ENCODE results near the gene ADAMTS2.
"Not testable (repeated sequence)": the region's sequence is repeated elsewhere in the genome, so short reads cannot be mapped to it uniquely, and the experiment has no call there.

The ADAMTS2 gene

GRCh38 chr5:179294131-179294780 is 51.0 kb downstream of the ADAMTS2 start:
- DNase-seq = no peak

DNA sequence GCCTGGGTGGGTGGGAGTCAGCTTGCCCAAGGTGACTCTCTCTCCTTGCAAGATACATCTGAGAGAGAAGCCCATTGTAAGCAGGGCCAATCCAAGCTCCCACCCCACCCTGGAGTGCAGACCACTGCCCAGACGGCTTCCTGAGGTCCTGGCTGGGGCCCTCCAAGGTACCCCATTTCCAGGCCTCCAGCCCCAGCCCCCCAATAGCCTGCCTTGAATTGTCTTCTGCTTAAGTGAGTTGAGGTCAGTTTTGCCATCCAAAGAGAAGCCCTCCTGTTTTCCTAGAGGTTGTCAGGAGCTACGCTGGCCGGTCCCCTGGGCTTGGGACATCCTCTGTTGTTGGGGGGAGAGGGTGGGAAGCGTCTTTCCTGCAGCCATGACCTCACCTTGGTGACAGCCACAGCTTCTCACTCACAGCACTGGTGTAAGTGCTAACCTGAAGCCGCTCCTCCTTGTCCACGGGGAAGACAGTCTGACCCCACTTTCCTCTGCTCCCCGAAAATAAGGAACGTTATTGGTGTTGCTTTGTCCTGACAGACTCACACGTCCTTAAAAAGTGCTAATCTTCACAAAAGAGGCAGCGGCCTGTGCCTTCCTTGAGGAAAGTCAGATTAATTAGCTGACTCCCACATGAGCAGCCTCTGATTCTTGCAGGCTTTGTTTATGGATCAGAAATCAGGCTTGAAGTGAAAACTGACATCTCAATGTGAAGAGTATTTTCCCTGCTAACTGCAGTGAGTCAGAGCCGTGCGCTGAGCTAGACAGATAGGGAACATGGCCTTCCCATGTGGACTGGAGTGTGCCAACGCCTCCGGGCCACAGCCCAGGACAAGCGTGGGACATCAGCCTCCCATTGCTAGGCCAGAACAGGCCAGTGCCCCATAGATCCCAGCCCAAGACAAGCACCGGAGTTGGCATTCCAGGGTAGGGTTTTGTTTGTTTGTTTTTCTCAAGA is 52.3 kb downstream of the ADAMTS2 start:
- DNase-seq = no peak

- no peak for DNase-seq
These were observed 53.1 kb downstream of the ADAMTS2 start for GRCh38 chr5:179292202-179292601.

GRCh38 chr5:179290681-179291540 is 54.4 kb downstream of the ADAMTS2 start:
- no peak for DNase-seq

DNA sequence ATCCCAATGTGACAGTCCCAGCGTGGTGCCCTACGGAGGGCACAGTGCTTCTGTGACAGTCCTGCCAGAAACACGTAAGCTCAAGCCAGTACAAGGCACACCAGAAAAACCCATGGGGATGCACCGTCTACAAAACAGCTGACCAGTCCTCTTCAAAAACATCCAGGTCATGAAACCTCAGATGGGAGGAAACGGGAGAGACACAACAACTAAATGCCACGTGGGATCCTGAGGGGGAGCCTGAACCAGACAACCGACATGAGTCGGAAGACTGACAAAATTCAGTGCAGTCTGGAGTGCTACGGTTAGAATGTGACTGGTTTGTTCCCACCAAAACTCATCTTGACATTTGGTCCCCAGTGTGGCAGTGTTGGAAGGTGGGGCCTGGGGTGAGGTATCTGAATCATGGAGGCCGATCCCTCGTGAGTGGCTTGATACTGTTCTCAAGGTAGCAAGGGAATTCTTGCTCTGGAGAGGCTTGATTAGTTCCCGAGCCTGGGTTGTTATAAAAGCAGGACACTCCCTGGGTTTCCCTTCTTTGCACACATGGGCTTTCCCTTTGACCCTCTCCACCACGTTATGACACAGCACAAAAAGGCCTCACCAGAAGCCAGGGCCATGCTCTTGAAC is 55.4 kb downstream of the ADAMTS2 start:
- DNase-seq = no peak

- DNase-seq = no peak
These were observed 56.5 kb downstream of the ADAMTS2 start for GRCh38 chr5:179288809-179289185.

GRCh38 chr5:179288101-179288808 is 57.0 kb downstream of the ADAMTS2 start:
- no peak for DNase-seq

DNA sequence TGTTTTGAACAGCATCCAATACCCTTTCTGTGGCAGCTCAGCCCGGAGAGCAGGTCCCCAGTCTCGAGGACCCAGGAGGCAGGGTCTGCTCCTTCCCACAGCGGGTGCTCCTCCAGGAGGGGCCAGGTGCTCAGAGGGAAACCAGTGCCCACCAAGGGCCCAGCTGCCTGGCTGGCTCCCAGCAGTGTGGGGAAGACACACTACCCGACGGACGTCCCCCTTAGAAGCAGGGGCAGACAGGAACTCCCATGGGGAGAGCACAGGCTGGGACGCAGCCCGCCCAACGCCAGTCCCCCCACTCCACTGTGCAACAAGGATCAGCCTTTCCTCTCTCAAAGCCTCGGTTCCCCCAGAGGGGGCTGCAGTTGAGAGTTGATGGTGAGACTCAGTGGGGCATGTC is 57.6 kb downstream of the ADAMTS2 start:
- DNase-seq = no peak

DNA sequence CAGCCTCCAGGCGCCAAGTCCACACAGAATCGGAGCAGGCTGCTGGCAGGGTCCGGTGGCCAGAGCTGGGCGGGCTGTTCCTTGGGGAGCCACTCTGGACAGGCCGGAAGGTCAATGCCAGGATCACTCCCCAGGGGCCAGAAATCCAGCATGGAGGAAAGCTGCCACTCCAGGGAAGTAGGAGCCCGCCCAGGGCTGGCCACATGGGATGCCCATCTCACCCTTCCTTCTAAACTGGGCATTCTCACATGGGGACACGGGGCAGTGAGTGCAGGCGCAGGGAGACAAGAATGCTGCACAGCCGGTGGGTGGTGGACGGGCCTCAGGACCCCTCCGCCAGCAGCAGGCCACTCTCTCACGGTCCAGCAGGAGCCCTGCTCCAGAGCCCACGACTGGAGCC is 58.2 kb downstream of the ADAMTS2 start:
- DNase-seq = no peak

DNA sequence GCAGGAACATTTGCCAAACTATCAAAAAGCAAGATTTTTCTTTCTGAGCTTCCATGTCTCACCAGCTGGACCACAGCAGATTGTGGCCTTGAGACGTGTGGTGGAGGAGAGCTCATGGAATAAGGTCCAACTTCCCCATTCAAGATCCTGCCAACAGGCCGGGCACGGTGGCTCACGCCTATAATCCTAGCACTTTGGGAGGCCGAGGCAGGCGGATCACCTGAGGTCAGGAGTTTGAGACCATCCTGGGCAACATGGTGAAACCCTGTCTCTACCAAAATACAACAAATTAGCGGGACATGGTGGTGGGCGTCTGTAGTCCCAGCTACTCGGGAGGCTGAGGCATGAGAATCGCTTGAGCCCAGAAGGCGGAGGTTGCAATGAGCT is 59.5 kb downstream of the ADAMTS2 start:
- DNase-seq = not testable (repeated sequence)

GRCh38 chr5:179284751-179285631 is 60.3 kb downstream of the ADAMTS2 start:
- DNase-seq = no peak

DNA sequence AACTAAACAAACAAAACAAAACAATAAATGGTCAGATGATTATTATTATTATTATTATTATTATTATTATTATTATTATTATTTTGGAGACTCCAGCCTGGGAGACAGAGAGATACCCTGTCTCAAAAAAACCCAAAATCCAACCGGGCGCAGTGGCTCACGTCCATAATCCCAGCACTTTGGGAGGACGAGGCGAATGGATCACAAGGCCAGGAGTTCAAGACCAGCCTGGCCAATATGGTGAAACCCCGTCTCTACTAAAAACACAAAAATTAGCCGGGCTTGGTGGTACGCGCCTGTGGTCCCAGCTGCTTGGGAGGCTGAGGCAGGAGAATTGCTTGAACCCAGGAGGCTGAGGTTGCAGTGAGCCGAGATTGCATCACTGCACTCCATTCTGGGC is 61.4 kb downstream of the ADAMTS2 start:
- not testable (repeated sequence) for DNase-seq

GRCh38 chr5:179281694-179282093 is 63.6 kb downstream of the ADAMTS2 start:
- DNase-seq = no peak

GRCh38 chr5:179280095-179280490 is 65.2 kb downstream of the ADAMTS2 start:
- DNase-seq = no peak

GRCh38 chr5:179279347-179280094 is 65.7 kb downstream of the ADAMTS2 start:
- DNase-seq = no peak

- DNase-seq = no peak
These were observed 66.7 kb downstream of the ADAMTS2 start for GRCh38 chr5:179278546-179278945.

DNA sequence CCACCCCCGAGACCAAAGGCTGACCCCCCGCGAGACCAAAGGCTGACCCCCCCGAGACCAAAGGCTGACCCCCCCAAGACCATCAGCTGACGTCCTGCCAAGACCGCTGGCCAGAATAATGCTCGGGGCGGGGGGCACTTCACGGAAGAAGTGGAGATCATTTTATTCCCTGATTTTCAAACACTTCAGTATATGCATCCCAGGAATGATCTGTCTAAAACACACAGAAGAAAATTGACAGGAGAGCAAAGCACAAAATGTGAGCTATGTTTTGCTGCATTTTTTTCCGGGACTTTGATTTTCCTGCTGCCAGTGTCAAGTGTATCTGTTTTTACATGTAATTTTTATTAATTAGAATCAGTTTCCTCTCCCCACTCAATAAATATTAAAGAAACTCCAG is 67.1 kb downstream of the ADAMTS2 start:
- DNase-seq = no peak

- no peak for DNase-seq
These were observed 68.3 kb downstream of the ADAMTS2 start for GRCh38 chr5:179276838-179277395.

- no peak for DNase-seq
These were observed 69.1 kb downstream of the ADAMTS2 start for GRCh38 chr5:179275941-179276837.

Data from CD4-positive, alpha-beta T cell treated with Interleukin-17A for 4 hours (primary cell).